Stomach (tissue), 9 donors: Measurements from ENCODE around the gene CCDC68. TPM values are rescaled to one million over a fixed set of nuclear protein-coding genes. Genes with fewer than 3 reads are reported as not detected.

Experiments
- DNase-seq, 2 donors: peaks; one replicate each; pipeline versions ENCODE4 v3.0.0 to v3.0.0-alpha.2; 2013 to 2019
- H3K27ac ChIP-seq, 5 donors: fragments of 200-600 bp in 4 of 5; sonication (generic) in 4 of 5; one replicate each; pipeline ENCODE4 v1.5.1; 2013 to 2019; ENCODE audit warnings: mild to moderate bottlenecking in 1 of 5, moderate library complexity in 1 of 5
- H3K27me3 ChIP-seq, 3 donors: fragments of 200-600 bp; sonication (generic); one replicate each; pipeline ENCODE4 v1.5.1; 2017 to 2019; ENCODE audit warnings: mixed run types in 1 of 3
- H3K36me3 ChIP-seq, 4 donors: fragments of 200-600 bp; sonication (generic); 1 replicate in 3 of 4; 2 replicates in 1 of 4; pipeline ENCODE4 v1.5.1; 2016 to 2019
- H3K4me1 ChIP-seq, 4 donors: fragments of 200-600 bp; sonication (generic); one replicate each; pipeline ENCODE4 v1.5.1; 2016 to 2019
- H3K4me3 ChIP-seq, 4 donors: fragments of 200-600 bp; sonication (generic) in 3 of 4; one replicate each; pipeline ENCODE4 v1.5.1; 2016 to 2019; ENCODE audit warnings: mild to moderate bottlenecking in 1 of 4
- H3K9me3 ChIP-seq, 4 donors: fragments of 200-600 bp; sonication (generic); one replicate each; pipeline ENCODE4 v1.5.1; 2016 to 2019
- CTCF ChIP-seq, 7 experiments: fragments of 450-650 bp in 4 of 7; fragments of 200-600 bp in 3 of 7; sonication (generic) in 3 of 7; IDR thresholded peaks; one replicate each; pipeline ENCODE4 v1.5.1; 2016 to 2019; ENCODE audit warnings: antibody characterized with exemption in 7 of 7, control low read depth in 2 of 7, mild to moderate bottlenecking in 1 of 7
- EP300 ChIP-seq: sonication (generic); formaldehyde crosslinking; IDR thresholded peaks from one replicate; pipeline ENCODE4 v1.6.1; 2017; ENCODE audit warnings: antibody characterized with exemption
- POLR2A ChIP-seq, 4 donors: fragments of 450-650 bp; IDR thresholded peaks; one replicate each; pipeline ENCODE4 v1.6.1; 2016; ENCODE audit warnings: antibody characterized with exemption in 4 of 4, control low read depth in 2 of 4, mild to moderate bottlenecking in 1 of 4, moderate library complexity in 1 of 4
- POLR2AphosphoS5 ChIP-seq, 3 donors: sonication (generic); formaldehyde crosslinking; IDR thresholded peaks; one replicate each; pipeline ENCODE4 v1.6.1; 2016; ENCODE audit warnings: antibody characterized with exemption in 3 of 3
- WGBS, 5 donors: extraction: QIAGEN DNeasy Blood & Tissue Kit in 3 of 5; methylation state at CpG; one replicate each; pipeline versions ENCODE4 v1.1.5 to v1.1.7; 2013 to 2018; 5-methylcytosine and 5-hydroxymethylcytosine counted together
- intact Hi-C: fragments of 100-400 bp; cut with DNase I; formaldehyde crosslinking; loops from one replicate; pipeline ENCODE4 v1.15.1; 2023; ENCODE audit warnings: low total_unique reads
- polyA plus RNA-seq, 3 donors: library from polyadenylated mRNA; stranded (reverse); fragments of 200-250 nt; gene quantifications; one replicate each; pipeline ENCODE4 v1.2.3, GENCODE V29; 2013
- total RNA-seq, 5 donors: library from RNA; depleted of rRNA; stranded (reverse); fragments of >200 nt; gene quantifications; one replicate each; pipeline versions ENCODE4 v1.1.0 to v1.2.3, GENCODE V29; 2014 to 2016
- donor health status: healthy with polysubstance abuse.
- donor health status: Bipolar disorder and iron deficiency.
- donor health status: healthy.

The CCDC68 gene
- total and polyA plus RNA-seq, 8 donors = 2.8 to 154 (median 22.0) TPM

GRCh38 chr18:55002261-55002660 is 43.0 kb upstream of the CCDC68 start:
- H3K36me3 ChIP-seq = no peaks in the 10 kb centered on the region
- no peaks in the 10 kb centered on the region for H3K27me3 ChIP-seq
- H3K4me1 ChIP-seq = no peaks in the 10 kb centered on the region
- H3K27ac ChIP-seq = no peak overlapping the region
- no peak overlapping the region for H3K4me3 ChIP-seq
- intact Hi-C loops = no loop called here
- TF ChIP-seq POLR2AphosphoS5 (IDR thresholded peaks at IDR 0.05) = no peak
- TF ChIP-seq POLR2A (IDR thresholded peaks at IDR 0.05) = no peak
- WGBS, 5 donors = 67 to 96% (median 86%) methylated on average over 3 of the region's 3 CpGs
- no peaks in the 10 kb centered on the region for H3K9me3 ChIP-seq
- DNase-seq = no peak

GRCh38 chr18:55001394-55002024 is 42.2 kb upstream of the CCDC68 start:
- intact Hi-C loops = no loop called here
- no peaks in the 10 kb centered on the region for H3K27me3 ChIP-seq
- no peak for TF ChIP-seq EP300
- TF ChIP-seq POLR2AphosphoS5 (IDR thresholded peaks at IDR 0.05) = no peak
- TF ChIP-seq CTCF (IDR thresholded peaks at IDR 0.05) = no peak
- no peak for TF ChIP-seq POLR2A (IDR thresholded peaks at IDR 0.05)
- no peaks in the 10 kb centered on the region for H3K36me3 ChIP-seq
- 35 to 55% (median 48%) methylated on average over 6 of the region's 6 CpGs for WGBS, 5 donors
- peak in 1 of 2 donors; percentile 47 for DNase-seq
- no peaks in the 10 kb centered on the region for H3K4me1 ChIP-seq
- no peak overlapping the region for H3K27ac ChIP-seq
- no peaks in the 10 kb centered on the region for H3K9me3 ChIP-seq
- no peak overlapping the region for H3K4me3 ChIP-seq

GRCh38 chr18:55000529-55000928 is 41.3 kb upstream of the CCDC68 start:
- Histone ChIP-seq H3K4me3 (no peak overlapping the region), H3K27ac (no peak overlapping the region), H3K36me3 (no peaks in the 10 kb centered on the region), H3K4me1 (no peaks in the 10 kb centered on the region), H3K9me3 (no peaks in the 10 kb centered on the region), H3K27me3 (no peaks in the 10 kb centered on the region)
- DNase-seq = no peak
- no peak for TF ChIP-seq POLR2A (IDR thresholded peaks at IDR 0.05)
- no peak for TF ChIP-seq POLR2AphosphoS5 (IDR thresholded peaks at IDR 0.05)
- TF ChIP-seq EP300 = no peak
- no peak for TF ChIP-seq CTCF (IDR thresholded peaks at IDR 0.05)
- intact Hi-C loops = no loop called here
- 78 to 95% (median 94%) methylated on average over 5 of the region's 5 CpGs for WGBS, 5 donors

- no peaks in the 10 kb centered on the region for H3K27me3 ChIP-seq
- H3K27ac ChIP-seq = no peak overlapping the region
- no peak overlapping the region for H3K4me3 ChIP-seq
- no peak for DNase-seq
- TF ChIP-seq CTCF (IDR thresholded peaks at IDR 0.05) (no peak), POLR2AphosphoS5 (IDR thresholded peaks at IDR 0.05) (no peak), EP300 (no peak), POLR2A (IDR thresholded peaks at IDR 0.05) (no peak)
- intact Hi-C loops = no loop called here
- H3K9me3 ChIP-seq = no peaks in the 10 kb centered on the region
- no peaks in the 10 kb centered on the region for H3K36me3 ChIP-seq
- 94 to 97% (median 95%) methylated on average over 5 of the region's 5 CpGs for WGBS, 5 donors
- no peaks in the 10 kb centered on the region for H3K4me1 ChIP-seq
Observed at GRCh38 chr18:54999016-54999415, 39.8 kb upstream of the CCDC68 start.

- Histone ChIP-seq H3K27ac (no peak overlapping the region), H3K4me3 (no peak overlapping the region), H3K4me1 (no peaks in the 10 kb centered on the region), H3K9me3 (no peaks in the 10 kb centered on the region), H3K36me3 (no peaks in the 10 kb centered on the region), H3K27me3 (no peaks in the 10 kb centered on the region)
- TF ChIP-seq CTCF (IDR thresholded peaks at IDR 0.05) (no peak), POLR2A (IDR thresholded peaks at IDR 0.05) (no peak), POLR2AphosphoS5 (IDR thresholded peaks at IDR 0.05) (no peak), EP300 (no peak)
- no peak for DNase-seq
- WGBS, 5 donors = 90 to 96% (median 93%) methylated on average over 5 of the region's 5 CpGs
- intact Hi-C loops = no loop called here
Observed at GRCh38 chr18:54995421-54996143, 36.3 kb upstream of the CCDC68 start.
